H7 (cell line): ENCODE measurements around the gene DHX35. TPM values are rescaled to one million over a fixed set of nuclear protein-coding genes. Genes with fewer than 3 reads are reported as not detected.

Source experiments
- DNase-seq: peaks from one replicate; pipeline ENCODE4 v3.0.0; 2012
- H3K27me3 ChIP-seq: 2 replicates; pipeline ENCODE4 v1.6.0; 2011; ENCODE audit warnings: mild to moderate bottlenecking, low read length; ENCODE audit not compliant: control insufficient read depth, insufficient read depth
- H3K36me3 ChIP-seq: replicated peaks from 2 replicates; pipeline ENCODE4 v1.5.1; 2011; ENCODE audit warnings: low read length; ENCODE audit not compliant: control insufficient read depth, insufficient read depth
- H3K4me3 ChIP-seq: 2 replicates; pipeline ENCODE4 v1.5.1; 2011; ENCODE audit warnings: low read depth, mild to moderate bottlenecking, control low read depth, low read length, moderate library complexity; ENCODE audit not compliant: insufficient read depth
- total RNA-seq: library from RNA; depleted of rRNA; stranded (reverse); fragments of >200 nt; shearing (Covaris generic); gene quantifications from 2 replicates; pipeline ENCODE4 v1.2.3, GENCODE V29; 2014

The DHX35 gene
- total RNA-seq, 1 experiment from 2014 or later = 26.1 TPM

- no peaks in the 10 kb centered on the region for H3K27me3 ChIP-seq
- H3K4me3 ChIP-seq = no peak overlapping the region
- DNase-seq = no peak
- peaks cover 30% of the 10 kb centered on the region for H3K36me3 ChIP-seq
These were observed 42.4 kb downstream of the DHX35 start for GRCh38 chr20:39004508-39004907.

- Histone ChIP-seq H3K27me3 (no peaks in the 10 kb centered on the region), H3K4me3 (no peak overlapping the region), H3K36me3 (peaks cover 18% of the 10 kb centered on the region)
- DNase-seq = no peak
These were observed 47.2 kb downstream of the DHX35 start for GRCh38 chr20:39009348-39009747.

GRCh38 chr20:39010496-39010895 lies 48.4 kb downstream of the DHX35 start:
- H3K4me3 ChIP-seq = no peak overlapping the region
- H3K27me3 ChIP-seq = no peaks in the 10 kb centered on the region
- DNase-seq = peak; percentile 23
- peaks cover 14% of the 10 kb centered on the region for H3K36me3 ChIP-seq

GRCh38 chr20:39013662-39014109 lies 51.5 kb downstream of the DHX35 start:
- no peak for DNase-seq
- Histone ChIP-seq H3K36me3 (peaks cover 5% of the 10 kb centered on the region), H3K4me3 (no peak overlapping the region), H3K27me3 (no peaks in the 10 kb centered on the region)

GRCh38 chr20:39016041-39016440 lies 53.9 kb downstream of the DHX35 start:
- peaks cover 5% of the 10 kb centered on the region for H3K36me3 ChIP-seq
- H3K27me3 ChIP-seq = no peaks in the 10 kb centered on the region

GRCh38 chr20:39016506-39016905 lies 54.4 kb downstream of the DHX35 start:
- Histone ChIP-seq H3K36me3 (peaks cover 7% of the 10 kb centered on the region), H3K27me3 (no peaks in the 10 kb centered on the region), H3K4me3 (no peak overlapping the region)
- DNase-seq = no peak

More at GRCh38 chr20:39016041-39016440, 53.9 kb downstream of the DHX35 start:
- H3K4me3 ChIP-seq = no peak overlapping the region
- DNase-seq = no peak

- DNase-seq = no peak
- H3K36me3 ChIP-seq = peaks cover 15% of the 10 kb centered on the region
These were observed 56.9 kb downstream of the DHX35 start for GRCh38 chr20:39019027-39019426.

GRCh38 chr20:39019805-39020325 lies 57.7 kb downstream of the DHX35 start:
- Histone ChIP-seq H3K4me3 (no peak overlapping the region), H3K36me3 (peaks cover 17% of the 10 kb centered on the region), H3K27me3 (no peaks in the 10 kb centered on the region)
- DNase-seq = no peak

More at GRCh38 chr20:39019027-39019426, 56.9 kb downstream of the DHX35 start:
- Histone ChIP-seq H3K27me3 (no peaks in the 10 kb centered on the region), H3K4me3 (no peak overlapping the region)

- Histone ChIP-seq H3K36me3 (peaks cover 22% of the 10 kb centered on the region), H3K4me3 (no peak overlapping the region), H3K27me3 (no peaks in the 10 kb centered on the region)
- DNase-seq = no peak
These were observed 59.6 kb downstream of the DHX35 start for GRCh38 chr20:39021748-39022147.

GRCh38 chr20:39025883-39026282 lies 63.7 kb downstream of the DHX35 start:
- no peaks in the 10 kb centered on the region for H3K27me3 ChIP-seq
- peaks cover 21% of the 10 kb centered on the region for H3K36me3 ChIP-seq
- H3K4me3 ChIP-seq = no peak overlapping the region
- no peak for DNase-seq

GRCh38 chr20:39029364-39029763 lies 67.2 kb downstream of the DHX35 start:
- no peaks in the 10 kb centered on the region for H3K27me3 ChIP-seq
- H3K4me3 ChIP-seq = no peak overlapping the region
- H3K36me3 ChIP-seq = peaks cover 14% of the 10 kb centered on the region
- DNase-seq = no peak

GRCh38 chr20:39032997-39033396 lies 70.9 kb downstream of the DHX35 start:
- Histone ChIP-seq H3K27me3 (no peaks in the 10 kb centered on the region), H3K4me3 (no peak overlapping the region), H3K36me3 (peaks cover 12% of the 10 kb centered on the region)
- DNase-seq = no peak

- Histone ChIP-seq H3K36me3 (peaks cover 21% of the 10 kb centered on the region), H3K4me3 (no peak overlapping the region), H3K27me3 (no peaks in the 10 kb centered on the region)
- DNase-seq = no peak
These were observed 73.9 kb downstream of the DHX35 start for GRCh38 chr20:39036011-39036410.

- Histone ChIP-seq H3K36me3 (peaks cover 20% of the 10 kb centered on the region), H3K27me3 (no peaks in the 10 kb centered on the region)
These were observed 74.7 kb downstream of the DHX35 start for GRCh38 chr20:39036851-39037250.

GRCh38 chr20:39038047-39038446 lies 75.9 kb downstream of the DHX35 start:
- Histone ChIP-seq H3K36me3 (peaks cover 23% of the 10 kb centered on the region), H3K4me3 (no peak overlapping the region), H3K27me3 (no peaks in the 10 kb centered on the region)
- DNase-seq = no peak

More at GRCh38 chr20:39036851-39037250, 74.7 kb downstream of the DHX35 start:
- H3K4me3 ChIP-seq = no peak overlapping the region
- DNase-seq = no peak

- H3K36me3 ChIP-seq = peaks cover 23% of the 10 kb centered on the region
- DNase-seq = no peak
- H3K4me3 ChIP-seq = no peak overlapping the region
- H3K27me3 ChIP-seq = no peaks in the 10 kb centered on the region
These were observed 76.4 kb downstream of the DHX35 start for GRCh38 chr20:39038495-39038894.
